H4 (cell line): ENCODE results near the gene ASPHD1. TPM values are rescaled to one million over a fixed set of nuclear protein-coding genes. Genes with fewer than 3 reads are reported as not detected.
"Not testable (repeated sequence)": the region's sequence is repeated elsewhere in the genome, so short reads cannot be mapped to it uniquely, and the experiment has no call there.

Experiments
- DNase-seq: peaks from one replicate; pipeline ENCODE4 v3.0.0-alpha.2; 2015; ENCODE audit warnings: low spot score
- total RNA-seq: library from RNA; depleted of rRNA; stranded (reverse); fragments of >200 nt; shearing (Covaris generic); gene quantifications from 2 replicates; pipeline ENCODE4 v1.2.3, GENCODE V29; 2014

ASPHD1 gene
- total RNA-seq, 1 experiment from 2014 or later, result 3.6 TPM

DNA sequence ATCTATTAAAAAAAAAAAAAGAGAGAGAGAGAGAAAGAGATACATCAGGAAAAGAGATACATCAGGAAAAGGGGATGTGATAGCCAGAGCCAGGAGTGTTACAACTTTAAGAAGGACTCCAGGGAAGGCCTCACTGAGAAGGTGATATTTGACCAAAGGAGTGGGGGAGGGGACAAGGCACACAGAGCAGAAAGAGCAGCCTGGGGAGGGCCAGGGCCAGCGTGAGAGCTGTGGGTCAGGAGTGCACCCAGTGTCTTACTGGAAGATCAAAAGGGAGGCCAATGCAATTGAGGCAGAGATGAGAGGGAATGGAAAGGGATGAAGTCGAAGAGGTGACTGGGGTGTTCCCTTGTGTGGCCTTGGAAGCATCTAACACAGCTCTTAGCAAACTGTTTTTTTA lies 7.7 kb downstream of the ASPHD1 start:
- DNase-seq, result no peak

GRCh38 chr16:29908719-29909220 lies 8.5 kb downstream of the ASPHD1 start:
- DNase-seq, result no peak

DNA sequence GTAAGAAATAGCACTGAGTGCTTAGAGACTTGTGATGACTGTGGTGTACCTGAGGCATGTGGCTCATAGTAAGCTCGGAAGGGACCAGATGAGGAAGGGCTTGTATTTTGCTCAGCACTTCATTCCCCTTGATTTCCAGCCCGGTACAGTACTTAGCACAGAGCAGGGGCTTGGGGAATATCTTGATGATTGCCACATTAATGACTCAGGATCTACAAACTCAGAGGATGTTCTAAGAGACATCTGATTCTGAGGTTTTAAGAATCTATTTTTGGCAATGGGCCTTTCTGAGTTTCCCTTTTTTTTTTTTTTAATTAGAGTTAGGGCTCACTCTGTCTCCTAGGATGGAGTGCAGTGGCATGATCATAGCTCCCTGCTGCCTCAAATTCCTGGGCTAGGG lies 9.1 kb downstream of the ASPHD1 start:
- DNase-seq, result no peak

- not testable (repeated sequence) for DNase-seq
Observed at GRCh38 chr16:29909851-29910250, 9.6 kb downstream of the ASPHD1 start.

GRCh38 chr16:29910819-29911675 lies 10.8 kb downstream of the ASPHD1 start:
- no peak for DNase-seq

DNA sequence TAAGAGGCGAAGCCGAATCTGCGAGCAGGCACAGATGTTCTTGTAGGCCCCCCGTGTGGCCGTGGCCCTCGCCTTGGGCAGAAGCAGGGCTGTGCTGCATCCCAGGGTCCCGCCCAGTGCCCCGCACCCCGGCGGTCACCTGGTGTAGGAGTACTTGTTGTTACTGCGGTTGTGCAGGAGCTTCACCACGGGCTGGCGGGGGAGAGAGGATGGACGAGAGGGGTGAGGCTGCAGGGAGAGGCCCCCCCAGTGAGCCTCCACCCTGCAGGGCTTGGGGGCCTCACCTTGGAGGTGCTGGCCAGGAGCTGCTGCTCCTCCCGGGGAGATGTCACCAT lies 11.4 kb downstream of the ASPHD1 start:
- DNase-seq, result no peak

- DNase-seq, result no peak
Observed at GRCh38 chr16:29912087-29912486, 11.8 kb downstream of the ASPHD1 start.

GRCh38 chr16:29913514-29913913 lies 13.2 kb downstream of the ASPHD1 start:
- DNase-seq, result no peak

GRCh38 chr16:29915590-29916247 lies 15.4 kb downstream of the ASPHD1 start:
- DNase-seq, result no peak

DNA sequence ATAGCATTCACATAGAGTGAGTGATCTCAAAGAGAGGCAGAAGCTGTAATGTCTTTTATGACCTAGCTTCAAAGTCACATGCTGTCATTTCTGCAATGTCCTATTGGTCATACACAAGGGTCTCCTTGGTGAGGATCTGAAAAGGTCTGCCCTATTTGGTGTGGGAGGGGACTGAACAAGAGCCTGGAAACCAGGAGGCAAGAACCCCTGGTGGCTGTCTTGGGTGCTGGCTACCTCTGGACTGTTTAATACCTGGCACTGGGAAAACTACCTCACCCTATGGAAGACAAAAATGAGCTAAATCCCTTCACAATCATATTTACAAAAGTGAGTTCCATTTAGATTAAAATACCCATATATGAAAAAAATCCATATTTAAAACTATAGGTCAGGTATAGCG lies 16.7 kb downstream of the ASPHD1 start:
- no peak for DNase-seq

DNA sequence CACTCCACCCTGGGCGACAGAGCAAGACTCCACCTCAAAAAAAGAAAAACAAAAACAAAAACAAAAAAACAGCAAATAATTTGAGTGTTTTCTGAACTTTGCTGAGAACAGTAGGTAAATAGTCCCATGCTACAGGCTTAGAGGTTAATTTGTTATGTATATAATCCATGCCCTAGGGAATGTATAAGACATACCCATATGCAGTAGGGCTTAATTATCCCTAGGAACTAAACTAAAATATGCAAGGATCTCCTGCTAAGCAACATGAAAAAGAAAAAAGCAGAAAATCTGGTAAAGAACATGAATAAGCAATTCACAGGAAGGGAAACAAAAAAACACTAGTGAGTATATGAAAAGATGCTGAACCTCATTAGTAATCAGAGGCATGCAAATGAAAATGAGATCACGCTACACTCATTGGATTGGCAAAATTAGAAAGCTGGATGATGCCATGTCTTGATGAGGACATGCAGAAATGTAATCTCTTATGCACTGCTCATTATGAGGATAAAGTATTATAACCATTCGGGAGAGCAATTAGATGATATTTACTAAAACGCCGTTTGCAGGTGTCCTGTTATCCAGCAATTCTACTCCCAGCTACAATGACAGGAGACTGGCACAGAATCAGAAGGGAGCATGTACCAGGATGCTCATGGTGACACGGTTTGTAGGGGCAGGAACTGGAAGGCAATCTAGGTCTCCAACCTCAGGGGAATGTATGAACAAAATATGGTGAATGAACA lies 20.2 kb downstream of the ASPHD1 start:
- no peak for DNase-seq

DNA sequence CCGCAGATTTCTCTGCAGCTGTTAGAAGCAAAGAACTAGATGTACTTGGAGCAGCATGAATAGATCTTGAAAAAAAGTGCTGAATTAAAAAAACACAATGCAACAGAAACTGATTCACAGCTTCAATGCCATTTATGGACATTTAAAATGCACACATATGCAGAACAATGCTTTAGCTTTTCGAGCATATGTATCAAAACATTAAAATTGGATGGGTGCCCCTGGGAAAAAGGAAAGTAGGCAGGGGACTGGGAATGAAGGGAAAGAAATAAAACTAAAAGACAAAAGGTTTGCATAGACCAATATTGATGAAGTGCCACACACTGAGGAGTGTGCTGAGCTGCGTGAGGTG lies 20.7 kb downstream of the ASPHD1 start:
- no peak for DNase-seq

- DNase-seq, result no peak
Observed at GRCh38 chr16:29922326-29922725, 22.0 kb downstream of the ASPHD1 start.

- DNase-seq, result no peak
Observed at GRCh38 chr16:29922986-29923501, 22.8 kb downstream of the ASPHD1 start.

DNA sequence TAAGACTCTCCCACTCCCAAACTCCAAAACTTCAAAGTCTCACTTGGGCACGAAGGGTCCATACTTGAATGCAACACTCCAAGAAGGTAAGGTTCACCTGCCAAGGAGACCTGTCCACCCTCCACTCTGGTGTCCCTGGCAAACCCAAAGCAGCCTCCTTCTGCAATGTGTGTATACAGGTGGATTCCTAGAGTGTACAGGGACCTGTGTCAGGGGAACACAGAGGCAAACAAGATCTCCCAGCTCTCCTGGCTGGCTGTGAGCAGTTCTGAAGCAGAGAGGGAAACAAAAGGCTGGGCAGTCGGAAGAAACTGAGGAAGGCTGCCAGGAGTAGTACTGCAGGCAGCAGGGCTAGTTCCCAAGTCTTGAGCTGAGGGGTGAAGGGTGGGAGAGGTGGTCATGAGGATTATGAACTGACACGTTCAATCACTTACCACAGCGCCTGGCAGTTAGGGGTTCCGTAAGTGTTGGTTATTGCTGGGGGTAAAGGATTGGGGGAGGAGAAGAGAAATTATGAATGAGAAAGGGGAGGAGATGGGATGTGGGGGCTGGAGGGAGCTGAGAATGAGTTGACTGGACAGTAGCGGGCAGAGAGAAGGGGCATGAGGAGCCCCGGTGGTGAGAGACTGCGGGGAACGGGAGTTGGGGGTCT lies 24.9 kb downstream of the ASPHD1 start:
- DNase-seq, result no peak

DNA sequence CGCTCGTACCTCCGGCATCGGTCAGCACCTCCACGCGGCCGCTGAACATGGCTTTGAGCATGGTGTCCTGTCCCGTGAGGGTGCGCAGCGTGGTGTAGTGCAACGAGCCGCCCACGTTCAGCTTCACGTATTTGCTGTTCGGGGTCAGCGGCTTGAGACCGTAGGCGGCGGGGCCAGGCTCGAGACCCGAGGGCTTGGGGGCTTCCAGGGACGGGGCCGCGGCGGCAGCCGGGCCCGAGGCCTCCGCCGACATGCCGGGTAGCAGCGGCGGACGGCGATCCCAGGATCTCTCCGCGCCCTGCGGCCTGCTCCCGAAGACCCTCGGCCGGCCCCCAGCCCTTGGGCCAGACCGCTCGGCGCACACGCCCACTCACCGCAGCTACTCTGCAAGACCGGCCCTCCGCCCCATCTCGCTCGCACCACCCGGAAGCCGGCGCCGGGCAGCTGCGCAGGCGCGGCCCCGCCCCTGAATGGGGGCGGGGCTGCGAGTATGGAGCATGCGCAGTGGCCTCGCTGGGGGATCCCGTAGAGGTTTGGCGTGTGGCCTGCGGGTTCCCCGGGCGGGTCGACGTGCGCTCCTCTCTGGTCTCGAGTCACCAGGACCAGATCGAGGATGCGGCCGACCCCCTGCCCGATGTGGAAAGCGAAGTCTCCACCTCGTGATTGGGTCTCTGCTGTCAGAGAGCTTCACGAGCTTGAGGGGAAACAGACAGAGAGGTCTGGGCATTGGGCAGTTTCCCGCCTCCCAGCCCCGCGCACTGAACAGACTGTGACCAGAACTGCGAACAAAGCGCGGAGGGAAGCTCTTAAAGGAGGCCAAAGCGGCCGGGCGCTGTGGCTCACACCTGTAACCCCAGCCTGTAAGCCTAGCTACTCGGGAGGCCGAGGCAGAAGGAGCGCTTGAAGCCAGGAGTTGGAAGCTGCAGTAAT lies 25.8 kb downstream of the ASPHD1 start, which contains the start of gene KCTD13:
TSS of gene KCTD13 (minus strand) at position 446 of the 930 bp plus-strand sequence. CDS start at position 253, 193 bp downstream.
- DNase-seq, result peak; percentile 53

DNA sequence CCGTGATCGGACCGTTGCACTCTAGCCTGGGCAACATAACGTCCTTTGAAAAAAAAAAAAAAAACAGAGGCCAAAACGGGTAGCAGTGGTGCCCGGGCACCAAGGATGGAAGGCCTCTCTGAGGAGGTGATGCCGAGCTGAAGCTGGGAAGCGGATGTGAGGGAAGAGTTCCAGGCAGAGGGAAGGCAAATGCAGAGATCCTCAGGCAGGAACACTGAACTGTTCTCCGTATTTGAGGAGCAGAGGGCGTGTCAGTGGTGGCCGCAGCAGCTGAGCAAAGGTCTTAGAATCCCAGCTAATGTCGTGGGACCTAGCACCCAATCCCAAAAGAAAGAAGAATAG lies 26.4 kb downstream of the ASPHD1 start:
- no peak for DNase-seq

DNA sequence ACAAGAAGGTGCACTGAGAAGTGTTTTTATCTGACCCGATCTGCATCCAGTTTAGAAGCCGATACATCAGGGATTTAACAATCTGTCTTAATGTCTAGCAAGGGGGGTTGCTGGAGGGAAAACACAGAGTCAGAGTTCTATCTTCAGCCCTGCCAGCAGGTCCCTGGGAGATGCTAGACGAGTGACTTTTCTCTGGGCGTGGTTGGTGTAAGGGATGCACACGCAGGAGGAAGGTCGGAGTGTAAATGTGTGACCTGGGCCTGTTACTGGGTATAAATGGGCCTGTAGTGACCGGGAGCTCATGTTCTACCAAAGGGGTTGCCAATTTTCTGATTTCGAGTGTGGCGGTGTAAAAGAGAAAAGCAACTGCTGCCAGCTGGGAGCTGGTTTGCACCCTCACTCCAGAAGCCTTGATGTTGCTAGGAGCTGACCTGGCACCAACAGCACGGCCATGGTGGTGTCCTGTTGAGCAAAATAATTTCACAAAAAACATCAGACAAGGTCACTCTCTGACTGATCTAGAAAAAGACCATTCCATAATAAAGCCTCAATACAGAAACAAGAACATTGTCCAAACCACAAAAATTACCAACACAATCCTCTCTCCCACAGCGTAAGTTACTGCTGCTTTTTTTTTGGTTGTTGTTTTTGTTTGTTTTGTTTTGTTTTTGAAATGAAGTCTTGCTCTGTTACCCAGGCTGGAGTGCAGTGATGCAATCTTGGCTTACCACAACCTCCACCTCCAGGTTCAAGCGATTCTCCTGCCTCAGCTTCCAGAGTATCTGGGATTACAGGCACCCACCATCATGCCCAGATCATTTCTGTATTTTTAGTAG lies 27.0 kb downstream of the ASPHD1 start:
- DNase-seq, result no peak

DNA sequence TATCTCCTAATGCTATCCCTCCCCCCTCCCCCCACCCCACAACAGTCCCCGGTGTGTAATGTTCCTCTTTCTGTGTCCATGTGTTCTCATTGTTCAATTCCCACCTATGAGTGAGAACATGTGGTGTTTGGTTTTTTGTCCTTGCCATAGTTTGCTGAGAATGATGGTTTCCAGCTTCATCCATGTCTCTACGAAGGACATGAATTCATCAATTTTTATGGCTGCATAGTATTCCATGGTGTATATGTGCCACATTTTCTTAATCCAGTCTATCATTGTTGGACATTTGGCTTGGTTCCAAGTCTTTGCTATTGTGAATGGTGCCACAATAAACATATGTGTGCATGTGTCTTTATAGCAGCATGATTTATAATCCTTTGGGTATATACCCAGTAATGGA lies 31.5 kb downstream of the ASPHD1 start:
- not testable (repeated sequence) for DNase-seq

- DNase-seq, result no peak
Observed at GRCh38 chr16:29940656-29941055, 40.4 kb downstream of the ASPHD1 start.
